ENCODE measurements around the gene SMURF2.
"Not testable (repeated sequence)": the region's sequence is repeated elsewhere in the genome, so short reads cannot be mapped to it uniquely, and the experiment has no call there.

SMURF2 gene

DNA sequence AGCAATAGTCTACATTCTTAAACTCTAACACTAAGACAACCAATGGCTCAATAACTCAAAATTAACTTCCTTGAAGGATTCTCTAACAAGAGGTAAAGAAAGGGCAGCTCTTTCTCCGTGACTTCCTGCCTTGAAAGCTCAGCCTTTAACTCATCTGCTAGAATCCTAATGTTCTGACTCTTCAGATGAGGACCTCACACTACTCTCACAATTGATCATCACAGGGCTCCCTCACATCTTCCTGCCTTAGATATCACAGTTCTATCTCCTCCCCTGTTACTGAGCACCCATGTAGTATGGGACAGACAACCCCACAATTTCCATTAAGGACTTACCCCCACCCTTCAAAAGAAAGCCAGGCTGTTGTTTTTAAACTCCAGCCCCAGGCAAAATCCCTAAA is 33.5 kb downstream of the SMURF2 start:
- FAIRE-seq, result no peak

DNA sequence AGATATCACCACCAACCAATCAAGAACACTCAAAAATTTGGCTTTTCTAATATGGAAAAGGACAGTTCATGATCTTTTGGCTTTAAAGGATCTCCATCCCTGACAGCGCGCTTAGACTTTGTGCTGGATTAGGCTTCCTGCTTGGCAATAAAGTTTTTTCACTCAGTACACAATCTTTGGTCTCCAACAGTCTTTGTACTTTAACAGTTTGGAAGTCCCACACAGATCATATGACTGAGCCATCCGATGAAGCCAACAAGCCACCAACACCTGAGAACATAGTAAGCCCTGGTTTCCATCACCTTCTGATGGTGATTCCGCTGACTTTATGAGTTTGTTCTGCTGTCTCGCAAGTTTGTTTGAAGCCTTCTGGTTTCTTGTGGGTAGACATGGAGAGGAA is 34.3 kb downstream of the SMURF2 start:
- FAIRE-seq, result no peak

DNA sequence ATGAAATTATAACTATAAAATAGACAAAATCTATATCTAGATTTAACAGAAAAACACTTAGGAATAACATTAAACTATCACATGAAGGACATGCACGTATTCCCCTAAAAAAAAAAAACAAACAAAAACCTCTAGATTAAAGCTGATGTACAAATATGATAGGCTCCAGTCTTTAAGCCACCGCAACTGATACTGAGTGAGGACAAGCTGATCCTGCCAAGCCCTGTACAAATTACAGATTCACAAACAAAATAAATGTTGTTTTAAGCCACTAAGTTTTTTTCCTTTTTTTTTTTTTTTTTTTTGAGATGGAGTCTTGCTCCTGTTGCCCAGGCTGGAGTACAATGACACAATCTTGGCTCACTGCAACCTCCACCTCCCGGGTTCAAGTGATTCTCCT is 35.3 kb downstream of the SMURF2 start:
- FAIRE-seq, result no peak

- no peak for FAIRE-seq
Measured at GRCh38 chr17:64625541-64625940, 36.6 kb downstream of the SMURF2 start.

GRCh38 chr17:64622931-64623654 is 39.0 kb downstream of the SMURF2 start:
- FAIRE-seq, result no peak

DNA sequence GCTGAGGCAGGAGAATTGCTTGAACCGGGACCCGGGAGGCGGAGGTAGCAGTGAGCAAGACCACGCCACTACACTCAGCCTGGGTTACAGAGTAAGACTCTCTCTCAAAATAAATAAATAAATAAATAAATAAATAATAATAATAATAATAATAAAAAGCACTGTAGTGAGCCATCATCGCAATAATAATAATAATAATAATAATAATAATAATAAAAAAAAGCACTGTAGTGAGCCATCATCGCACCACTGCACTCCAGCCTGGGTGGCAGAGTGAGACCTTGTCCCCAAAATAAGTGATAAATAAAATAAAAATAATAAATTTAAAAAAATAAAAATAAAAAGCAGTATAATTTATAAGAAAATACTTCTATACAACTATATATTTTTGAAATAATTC is 40.3 kb downstream of the SMURF2 start:
- no peak for FAIRE-seq

DNA sequence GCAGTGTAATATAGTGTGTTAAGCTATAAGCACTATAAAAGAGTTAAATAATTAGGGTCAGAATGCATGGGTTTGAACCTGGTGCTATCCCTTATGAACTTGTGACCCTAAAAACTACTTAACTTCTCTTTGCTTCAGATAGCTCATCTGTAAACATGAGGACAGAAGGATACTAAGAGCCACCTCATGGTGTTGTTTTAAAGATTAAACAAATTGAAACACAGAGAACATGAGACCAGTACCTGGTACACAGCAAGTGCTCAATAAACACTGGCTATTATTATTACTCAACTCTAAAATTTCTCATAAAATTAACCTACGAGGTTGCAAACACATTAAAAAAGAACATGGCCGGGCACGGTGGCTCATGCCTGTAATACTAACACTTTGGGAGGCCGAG is 43.3 kb downstream of the SMURF2 start:
- no peak for FAIRE-seq

- FAIRE-seq, result no peak
Measured at GRCh38 chr17:64617125-64617780, 44.9 kb downstream of the SMURF2 start.

- FAIRE-seq, result no peak
Measured at GRCh38 chr17:64615028-64615677, 47.0 kb downstream of the SMURF2 start.

- no peak for FAIRE-seq
Measured at GRCh38 chr17:64614266-64615027, 47.7 kb downstream of the SMURF2 start.

- FAIRE-seq, result no peak
Measured at GRCh38 chr17:64611369-64611768, 50.7 kb downstream of the SMURF2 start.

DNA sequence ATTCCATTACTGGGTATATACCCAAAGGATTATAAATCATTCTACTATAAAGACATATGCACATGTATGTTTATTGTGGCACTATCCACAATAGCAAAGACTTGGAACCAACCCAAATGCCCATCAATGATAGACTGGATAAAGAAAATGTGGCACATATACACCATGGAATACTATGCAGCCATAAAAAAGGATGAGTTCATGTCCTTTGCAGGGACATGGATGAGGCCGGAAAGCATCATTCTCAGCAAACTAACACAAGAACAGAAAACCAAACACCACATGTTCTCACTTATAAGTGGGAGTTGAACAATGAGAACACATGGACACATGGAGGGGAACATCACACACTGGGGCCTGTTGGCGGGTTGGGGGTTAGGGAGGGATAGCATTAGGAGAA is 51.9 kb downstream of the SMURF2 start:
- not testable (repeated sequence) for FAIRE-seq

GRCh38 chr17:64608571-64608981 is 53.5 kb downstream of the SMURF2 start:
- FAIRE-seq, result no peak

DNA sequence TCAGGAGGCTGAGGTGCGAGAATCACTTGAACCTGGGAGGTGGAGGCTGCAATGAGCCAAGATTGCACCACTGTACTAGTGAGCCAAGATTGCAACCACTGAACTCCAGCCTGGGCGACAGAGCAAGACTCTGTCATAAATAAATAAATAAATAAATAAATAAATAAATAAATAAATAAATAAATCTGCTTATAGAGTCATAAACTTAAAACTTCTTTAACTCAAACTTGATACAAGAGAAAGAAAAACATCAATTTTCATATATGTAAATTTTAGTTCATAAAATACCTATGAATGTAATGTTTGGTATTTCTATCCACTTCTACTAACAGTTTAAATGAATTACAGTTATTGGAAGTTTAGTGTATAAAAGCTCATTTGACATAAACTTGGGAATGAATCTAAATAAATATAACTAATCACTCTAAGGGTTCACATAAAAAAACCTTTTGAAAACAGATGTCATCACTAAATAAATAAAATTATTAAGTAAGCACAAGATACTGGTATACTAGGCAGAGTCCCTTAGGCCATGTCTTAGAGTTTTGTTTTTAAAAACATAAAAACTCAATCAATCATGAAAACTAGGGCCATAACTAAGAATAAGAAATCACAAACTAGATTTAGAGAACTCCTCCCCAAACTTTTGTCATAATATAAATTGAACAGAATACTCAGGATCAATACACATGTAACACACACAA is 54.1 kb downstream of the SMURF2 start:
- FAIRE-seq, result peak; percentile 54

GRCh38 chr17:64604532-64604931 is 57.6 kb downstream of the SMURF2 start:
- not testable (repeated sequence) for FAIRE-seq

DNA sequence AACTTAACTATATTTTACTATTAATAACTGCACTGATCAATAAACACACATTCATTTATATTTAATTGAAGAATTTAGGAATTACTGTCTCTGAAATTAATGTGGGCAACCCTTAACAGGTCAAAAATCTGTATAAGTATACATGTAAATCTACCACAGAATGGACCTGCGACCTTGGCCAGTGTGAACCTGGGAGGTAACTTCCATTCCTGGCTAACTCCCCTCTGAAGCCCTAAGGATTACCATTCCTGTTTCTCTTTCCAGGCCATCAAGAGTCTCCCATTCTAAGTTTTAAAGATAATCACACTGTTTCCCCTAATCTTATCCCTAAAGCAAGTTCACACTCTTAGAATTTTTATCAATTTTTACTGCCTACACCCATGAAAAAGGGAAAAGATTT is 58.1 kb downstream of the SMURF2 start:
- no peak for FAIRE-seq

DNA sequence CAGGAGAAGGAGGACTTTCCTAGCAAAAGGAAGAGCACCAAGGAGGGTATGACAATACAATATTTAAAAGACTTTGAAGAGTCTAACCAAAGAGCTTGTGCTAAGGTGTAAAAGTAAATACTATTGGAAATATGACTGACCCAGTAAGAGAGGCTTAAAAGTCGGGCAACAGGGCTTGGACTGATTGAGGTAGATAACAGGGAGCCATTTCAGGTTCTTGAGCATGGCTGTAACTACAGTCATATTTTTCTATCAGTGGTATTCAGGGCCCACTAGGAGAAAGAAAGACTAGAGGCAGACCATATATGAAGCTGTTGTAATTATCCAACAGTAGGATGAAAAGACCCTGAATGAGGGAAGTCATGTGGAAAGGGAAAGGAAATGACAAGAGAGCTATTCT is 62.3 kb downstream of the SMURF2 start:
- FAIRE-seq, result no peak

- no peak for FAIRE-seq
Measured at GRCh38 chr17:64599187-64599676, 62.9 kb downstream of the SMURF2 start.

- no peak for FAIRE-seq
Measured at GRCh38 chr17:64598672-64599071, 63.4 kb downstream of the SMURF2 start.

GRCh38 chr17:64596988-64597387 is 65.1 kb downstream of the SMURF2 start:
- FAIRE-seq, result no peak

DNA sequence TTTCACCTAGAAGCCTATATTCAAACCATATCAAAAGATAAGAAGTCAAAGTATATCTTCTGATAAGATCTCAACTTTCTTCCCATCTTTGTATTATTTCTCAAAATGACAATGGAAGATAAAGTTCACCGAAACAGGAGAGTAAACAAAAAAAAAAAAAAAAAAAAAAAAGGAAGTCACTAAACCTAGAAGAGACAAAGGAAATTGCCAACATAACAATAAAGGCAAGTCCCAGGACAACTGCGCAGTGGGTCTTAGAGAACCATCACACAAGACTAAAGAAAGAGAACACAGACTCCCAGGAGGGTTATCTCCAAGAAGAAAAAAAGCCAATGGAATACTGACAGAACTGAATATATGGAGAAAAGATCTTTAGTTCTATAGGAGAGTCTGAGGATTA is 65.7 kb downstream of the SMURF2 start:
- no peak for FAIRE-seq

- FAIRE-seq, result no peak
Measured at GRCh38 chr17:64591944-64592343, 70.2 kb downstream of the SMURF2 start.

GRCh38 chr17:64585146-64585545 is 77.0 kb downstream of the SMURF2 start:
- no peak for FAIRE-seq

Data from G401.6 (cell line).